Measurements from ENCODE around the gene ZNF485.
"Not testable (repeated sequence)": the region's sequence is repeated elsewhere in the genome, so short reads cannot be mapped to it uniquely, and the experiment has no call there.

ZNF485 gene

DNA sequence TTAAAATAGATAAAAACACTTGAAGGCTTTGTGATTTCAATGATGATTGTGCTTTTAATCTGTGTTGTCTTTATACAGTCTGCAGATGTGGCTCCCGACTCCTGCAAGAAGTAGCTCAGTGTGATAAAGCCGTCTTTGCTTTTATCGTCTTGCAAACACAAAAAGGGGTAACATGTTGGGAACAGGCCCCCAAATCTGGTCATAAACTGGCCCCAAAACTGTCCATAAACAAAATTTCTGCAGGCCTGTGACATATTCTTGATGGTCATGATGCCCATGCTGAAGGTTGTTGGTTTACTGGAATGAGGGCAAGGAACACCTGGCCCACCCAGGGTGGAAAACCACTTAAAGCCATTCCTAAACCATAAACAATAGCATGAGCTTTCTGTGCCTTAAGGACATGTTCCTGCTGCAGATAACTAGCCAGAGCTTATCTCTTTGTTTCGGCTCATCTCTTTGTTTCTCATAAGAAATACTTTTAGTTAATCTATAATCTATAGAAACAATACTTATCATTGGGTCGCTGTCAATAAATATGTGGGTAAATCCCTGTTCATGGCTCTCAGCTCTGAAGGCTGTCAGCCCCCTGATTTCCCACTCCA is 14.8 kb upstream of the ZNF485 start:
- TF ChIP-seq, protein P1, sequence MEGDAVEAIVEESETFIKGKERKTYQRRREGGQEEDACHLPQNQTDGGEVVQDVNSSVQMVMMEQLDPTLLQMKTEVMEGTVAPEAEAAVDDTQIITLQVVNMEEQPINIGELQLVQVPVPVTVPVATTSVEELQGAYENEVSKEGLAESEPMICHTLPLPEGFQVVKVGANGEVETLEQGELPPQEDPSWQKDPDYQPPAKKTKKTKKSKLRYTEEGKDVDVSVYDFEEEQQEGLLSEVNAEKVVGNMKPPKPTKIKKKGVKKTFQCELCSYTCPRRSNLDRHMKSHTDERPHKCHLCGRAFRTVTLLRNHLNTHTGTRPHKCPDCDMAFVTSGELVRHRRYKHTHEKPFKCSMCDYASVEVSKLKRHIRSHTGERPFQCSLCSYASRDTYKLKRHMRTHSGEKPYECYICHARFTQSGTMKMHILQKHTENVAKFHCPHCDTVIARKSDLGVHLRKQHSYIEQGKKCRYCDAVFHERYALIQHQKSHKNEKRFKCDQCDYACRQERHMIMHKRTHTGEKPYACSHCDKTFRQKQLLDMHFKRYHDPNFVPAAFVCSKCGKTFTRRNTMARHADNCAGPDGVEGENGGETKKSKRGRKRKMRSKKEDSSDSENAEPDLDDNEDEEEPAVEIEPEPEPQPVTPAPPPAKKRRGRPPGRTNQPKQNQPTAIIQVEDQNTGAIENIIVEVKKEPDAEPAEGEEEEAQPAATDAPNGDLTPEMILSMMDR (IDR thresholded peaks at IDR 0.05; ENCODE audit: control insufficient read depth, extremely low read depth, insufficient read depth) = no peak
- no peak for DNase-seq (ENCODE audit: low read depth)
- no peak overlapping the region for H3K4me3 ChIP-seq (ENCODE audit: low read depth, low read length)

DNA sequence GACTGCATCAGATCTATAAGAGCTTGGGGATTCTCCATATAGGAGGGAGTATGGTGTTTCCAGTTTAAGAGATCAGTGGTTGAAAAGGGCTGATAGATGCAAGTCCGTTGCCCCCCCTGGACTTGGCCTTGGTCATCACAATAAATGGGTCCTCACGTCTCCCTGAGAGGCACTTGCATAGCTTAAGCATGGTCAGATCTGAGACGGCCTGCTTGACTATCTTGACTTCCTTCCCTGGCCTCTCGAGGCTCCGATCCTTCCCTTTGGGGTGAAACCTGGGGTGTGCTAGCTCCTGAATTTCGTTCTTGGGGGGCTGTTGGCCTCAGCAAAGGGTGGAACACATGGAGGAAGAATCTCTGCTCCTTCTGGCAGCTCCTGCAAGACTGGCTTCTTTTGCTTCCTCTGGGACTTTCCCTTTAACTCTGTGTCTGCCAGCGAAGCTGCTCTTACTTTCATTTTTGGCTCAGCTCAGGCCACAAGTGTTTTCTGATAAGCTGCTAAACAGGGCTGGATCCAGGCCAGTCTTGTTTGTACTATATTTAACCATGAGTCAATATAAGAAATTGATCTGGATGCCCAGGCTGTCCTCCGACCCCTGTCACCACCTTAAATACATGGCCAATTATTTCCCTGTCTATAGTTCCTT is 11.2 kb upstream of the ZNF485 start:
- TF ChIP-seq, protein P1 (IDR thresholded peaks at IDR 0.05; ENCODE audit: control insufficient read depth, extremely low read depth, insufficient read depth) = no peak
- H3K4me3 ChIP-seq (ENCODE audit: low read depth, low read length) = no peak overlapping the region
- DNase-seq (ENCODE audit: low read depth) = no peak

- TF ChIP-seq, protein P1 (IDR thresholded peaks at IDR 0.05; ENCODE audit: control insufficient read depth, extremely low read depth, insufficient read depth) = no peak
- no peak overlapping the region for H3K4me3 ChIP-seq (ENCODE audit: low read depth, low read length)
- DNase-seq (ENCODE audit: low read depth) = no peak
Observed at GRCh38 chr10:43595739-43596298, 10.4 kb upstream of the ZNF485 start.

GRCh38 chr10:43596546-43596945 is 9.7 kb upstream of the ZNF485 start:
- DNase-seq (ENCODE audit: low read depth) = no peak
- H3K4me3 ChIP-seq (ENCODE audit: low read depth, low read length) = no peak overlapping the region
- TF ChIP-seq, protein P1 (IDR thresholded peaks at IDR 0.05; ENCODE audit: control insufficient read depth, extremely low read depth, insufficient read depth) = no peak

DNA sequence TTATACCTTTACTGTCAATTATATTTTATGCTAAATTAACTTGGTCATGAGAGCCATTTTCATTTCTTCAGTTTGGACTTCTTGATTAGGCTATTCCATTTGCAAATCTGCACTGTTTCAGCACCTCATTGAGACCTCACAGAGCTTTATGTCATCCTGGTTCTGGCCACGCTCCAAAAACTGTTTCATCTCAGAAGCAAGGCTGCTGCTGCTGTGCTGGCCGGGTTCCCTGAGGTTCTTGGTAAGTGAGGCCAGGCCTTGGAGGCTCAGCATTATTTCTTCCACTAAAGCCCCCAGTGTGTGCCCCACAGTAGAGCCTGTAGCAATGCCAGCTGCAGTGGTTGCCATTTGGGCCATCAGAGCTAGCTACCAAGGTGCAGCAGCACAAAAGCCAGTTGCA is 7.8 kb upstream of the ZNF485 start:
- DNase-seq (ENCODE audit: low read depth) = no peak
- H3K4me3 ChIP-seq (ENCODE audit: low read depth, low read length) = no peak overlapping the region
- TF ChIP-seq, protein P1 (IDR thresholded peaks at IDR 0.05; ENCODE audit: control insufficient read depth, extremely low read depth, insufficient read depth) = no peak

DNA sequence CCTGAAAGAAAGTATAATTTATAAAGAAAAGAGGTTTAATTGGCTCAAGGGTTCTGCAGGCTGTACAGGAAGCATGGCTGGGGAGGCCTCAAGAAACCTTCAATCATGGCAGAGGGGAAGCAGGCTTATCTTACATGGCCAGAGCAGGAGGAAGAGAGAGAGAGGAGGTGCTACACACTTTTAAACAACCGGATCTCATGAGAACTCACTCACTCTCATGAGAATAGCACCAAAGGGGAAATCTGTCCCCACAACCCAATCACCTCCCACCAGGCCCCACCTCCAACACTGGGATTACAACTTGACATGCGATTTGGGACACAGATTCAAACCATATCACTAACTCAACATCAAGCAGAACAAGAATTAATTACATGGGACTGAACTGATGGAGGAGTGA is 6.9 kb upstream of the ZNF485 start:
- TF ChIP-seq, protein P1 (IDR thresholded peaks at IDR 0.05; ENCODE audit: control insufficient read depth, extremely low read depth, insufficient read depth) = no peak
- no peak for DNase-seq (ENCODE audit: low read depth)
- H3K4me3 ChIP-seq (ENCODE audit: low read depth, low read length) = no peak overlapping the region

DNA sequence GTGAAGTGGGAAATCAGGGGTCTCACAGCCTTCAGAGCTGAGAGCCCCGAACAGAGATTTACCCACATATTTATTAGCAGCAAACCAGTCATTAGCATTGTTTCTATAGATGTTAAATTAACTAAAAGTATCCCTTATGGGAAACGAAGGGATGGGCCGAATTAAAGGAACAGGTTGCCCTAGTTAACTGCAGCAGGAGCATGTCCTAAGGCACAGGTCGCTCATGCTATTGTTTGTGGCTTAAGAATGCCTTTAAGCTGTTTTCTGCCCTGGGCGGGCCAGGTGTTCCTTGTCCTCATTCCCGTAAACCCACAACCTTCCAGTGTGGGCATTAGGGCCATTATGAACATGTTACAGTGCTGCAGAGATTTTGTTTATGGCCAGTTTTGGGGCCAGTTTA is 4.7 kb upstream of the ZNF485 start:
- not testable (repeated sequence) for H3K4me3 ChIP-seq (ENCODE audit: low read depth, low read length); DNase-seq (ENCODE audit: low read depth)

Measured in LNCaP clone FGC (cell line).